ENCODE results near the gene FAM193A.

DNA sequence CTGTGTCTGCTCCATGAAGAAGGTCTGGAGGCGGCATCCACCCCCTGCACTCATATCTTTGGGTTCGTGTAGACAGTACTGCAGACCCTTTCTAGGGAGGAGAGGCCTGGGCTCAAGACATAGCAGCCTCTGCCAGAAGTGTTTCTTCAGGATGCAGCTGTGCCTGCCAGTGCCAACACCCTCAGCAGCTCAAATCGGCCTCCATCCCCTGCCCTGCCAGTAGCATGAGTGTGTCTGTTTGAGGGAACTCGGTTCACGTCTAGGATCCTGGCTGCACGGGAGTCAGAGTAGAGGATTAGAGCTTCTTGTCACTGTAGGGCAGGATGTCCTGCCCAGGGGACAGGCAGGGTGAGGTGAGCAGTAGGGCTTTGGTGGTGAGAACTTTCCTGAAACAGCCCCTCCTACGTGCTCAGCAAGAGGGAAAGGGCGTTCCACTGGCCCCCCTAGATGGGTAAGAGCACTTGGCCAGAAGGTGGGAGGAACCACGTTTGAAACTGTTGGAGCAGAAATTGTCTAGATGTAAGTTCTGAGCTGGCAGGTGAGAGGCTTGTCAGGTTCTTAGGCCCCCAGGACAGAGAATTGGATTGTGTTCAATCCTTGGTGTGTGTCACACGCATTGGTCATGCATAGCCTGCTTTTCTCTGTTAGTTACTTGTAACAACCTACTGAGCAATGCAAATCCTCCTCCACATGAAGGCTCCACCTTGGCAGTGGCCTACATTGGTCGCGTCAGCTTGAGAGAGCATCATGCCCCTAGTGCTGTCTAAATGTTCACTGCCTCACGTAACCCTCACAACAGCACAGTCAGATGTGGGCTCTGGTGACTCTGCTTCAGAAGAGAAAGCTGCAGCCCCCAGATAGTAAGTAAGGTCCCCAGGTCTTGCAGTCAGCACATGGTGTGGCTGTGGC, 25.8 kb upstream of the FAM193A start:
- TF ChIP-seq, protein P1, sequence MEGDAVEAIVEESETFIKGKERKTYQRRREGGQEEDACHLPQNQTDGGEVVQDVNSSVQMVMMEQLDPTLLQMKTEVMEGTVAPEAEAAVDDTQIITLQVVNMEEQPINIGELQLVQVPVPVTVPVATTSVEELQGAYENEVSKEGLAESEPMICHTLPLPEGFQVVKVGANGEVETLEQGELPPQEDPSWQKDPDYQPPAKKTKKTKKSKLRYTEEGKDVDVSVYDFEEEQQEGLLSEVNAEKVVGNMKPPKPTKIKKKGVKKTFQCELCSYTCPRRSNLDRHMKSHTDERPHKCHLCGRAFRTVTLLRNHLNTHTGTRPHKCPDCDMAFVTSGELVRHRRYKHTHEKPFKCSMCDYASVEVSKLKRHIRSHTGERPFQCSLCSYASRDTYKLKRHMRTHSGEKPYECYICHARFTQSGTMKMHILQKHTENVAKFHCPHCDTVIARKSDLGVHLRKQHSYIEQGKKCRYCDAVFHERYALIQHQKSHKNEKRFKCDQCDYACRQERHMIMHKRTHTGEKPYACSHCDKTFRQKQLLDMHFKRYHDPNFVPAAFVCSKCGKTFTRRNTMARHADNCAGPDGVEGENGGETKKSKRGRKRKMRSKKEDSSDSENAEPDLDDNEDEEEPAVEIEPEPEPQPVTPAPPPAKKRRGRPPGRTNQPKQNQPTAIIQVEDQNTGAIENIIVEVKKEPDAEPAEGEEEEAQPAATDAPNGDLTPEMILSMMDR (IDR thresholded peaks at IDR 0.05; ENCODE audit: low read depth, low read length): no peak
- no peak for TF ChIP-seq EZH2phosphoT487 (IDR thresholded peaks at IDR 0.05; ENCODE audit: low read depth)

All from OCI-LY3 (cell line).